Hematopoietic multipotent progenitor cell (in vitro differentiated cells): ENCODE measurements around the gene COL13A1. TPM values are rescaled to one million over a fixed set of nuclear protein-coding genes. Genes with fewer than 3 reads are reported as not detected.
A peak's percentile ranks its signal among the peaks of the same experiment; 100 is the strongest.

Source experiments
- DNase-seq, 3 donors: peaks; one replicate each; pipeline ENCODE4 v3.0.0-alpha.2; 2011 to 2015; ENCODE audit warnings: low read depth in 2 of 3, low spot score in 2 of 3
- total RNA-seq: library from RNA; depleted of rRNA; stranded (reverse); fragments of >200 nt; gene quantifications from one replicate; pipeline ENCODE4 v1.2.3, GENCODE V29; 2012

Gene COL13A1
- total RNA-seq, 1 donor: under 0.01 TPM

GRCh38 chr10:69936091-69936490, 134.4 kb downstream of the COL13A1 start:
- peak in 2 of 3 donors; percentile 36 to 57 for DNase-seq

DNA sequence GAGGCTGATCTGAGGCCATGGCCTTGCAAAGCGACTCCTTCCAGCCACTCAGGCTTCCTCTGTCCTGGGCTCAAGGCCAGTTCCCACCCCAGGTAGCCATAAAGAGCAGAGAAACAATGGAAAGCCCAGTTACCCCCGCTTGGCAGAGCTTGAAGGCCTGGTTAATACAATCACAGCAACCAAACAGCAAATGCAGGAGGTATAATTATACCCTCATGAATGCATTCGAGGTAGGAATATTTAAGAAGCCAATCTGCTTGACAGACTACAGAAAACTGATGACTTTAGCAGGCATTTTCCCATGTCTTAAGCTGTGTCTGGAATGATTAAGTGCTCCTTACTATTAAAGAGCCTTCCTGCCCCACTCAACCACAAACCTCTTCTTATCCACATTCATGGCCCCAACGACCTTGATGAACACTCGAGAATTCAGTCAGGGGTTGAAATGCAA, 136.9 kb downstream of the COL13A1 start:
- DNase-seq: no peak

DNA sequence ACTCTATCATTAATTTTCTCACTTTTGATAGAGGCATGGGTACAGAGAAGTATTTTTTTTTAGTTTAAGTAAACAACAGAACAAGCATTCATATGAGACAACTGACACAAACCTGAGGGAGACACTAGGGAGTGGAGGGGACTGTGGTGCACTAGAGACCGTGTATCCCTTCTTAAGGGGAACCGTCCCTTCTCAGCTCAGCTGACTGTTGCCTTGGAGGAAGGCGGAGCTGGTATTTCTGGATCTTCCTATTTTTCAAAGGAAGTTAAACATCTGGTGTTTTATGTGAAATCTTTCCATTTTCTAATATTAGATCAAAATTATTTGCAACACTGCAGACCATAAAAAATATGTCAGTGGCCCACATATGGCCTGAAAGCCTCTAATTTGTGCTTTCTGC, 137.4 kb downstream of the COL13A1 start:
- DNase-seq: no peak

GRCh38 chr10:69939481-69939880, 137.8 kb downstream of the COL13A1 start:
- DNase-seq: no peak

DNA sequence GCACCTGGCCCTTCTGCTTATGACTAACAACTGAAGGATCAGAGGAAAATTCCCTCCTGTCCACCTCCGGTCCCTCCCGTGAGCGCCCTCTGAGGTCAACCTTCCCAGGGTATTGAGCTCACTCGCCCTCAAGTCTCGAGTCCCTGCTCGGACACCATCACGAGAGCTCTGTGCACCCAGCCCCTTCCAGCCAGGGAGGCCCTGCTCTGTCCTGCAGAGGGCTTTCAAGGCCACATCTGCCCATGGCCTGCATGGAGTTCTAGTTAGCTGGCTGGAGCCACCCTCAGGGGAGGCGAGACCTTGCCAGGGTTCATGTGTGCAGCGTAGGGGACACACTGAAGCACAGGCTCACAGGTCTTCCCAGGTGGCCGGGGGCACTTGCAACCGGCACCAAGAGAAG, 140.0 kb downstream of the COL13A1 start:
- DNase-seq: no peak

- DNase-seq: no peak
These were observed 141.7 kb downstream of the COL13A1 start for GRCh38 chr10:69943292-69943820.

DNA sequence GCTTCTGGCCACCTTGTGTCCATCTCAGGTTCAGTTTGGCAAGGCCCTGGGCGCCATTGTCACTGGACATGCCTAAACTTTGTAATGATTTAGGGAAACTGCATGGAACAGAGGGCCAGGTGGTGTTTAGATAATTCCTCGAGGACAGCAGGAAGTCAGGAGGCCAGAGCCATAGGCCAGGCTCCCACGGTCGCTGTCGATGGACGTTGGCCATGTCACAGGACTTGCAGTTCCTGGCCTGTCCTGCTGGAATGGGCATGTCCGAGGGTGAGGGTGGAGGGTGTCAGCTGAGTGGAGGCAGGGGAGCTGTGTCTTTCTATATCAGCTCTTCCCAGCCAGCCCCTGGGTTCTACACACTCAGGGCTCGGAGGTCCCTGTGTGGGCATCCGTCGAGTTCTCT, 143.1 kb downstream of the COL13A1 start:
- no peak for DNase-seq

DNA sequence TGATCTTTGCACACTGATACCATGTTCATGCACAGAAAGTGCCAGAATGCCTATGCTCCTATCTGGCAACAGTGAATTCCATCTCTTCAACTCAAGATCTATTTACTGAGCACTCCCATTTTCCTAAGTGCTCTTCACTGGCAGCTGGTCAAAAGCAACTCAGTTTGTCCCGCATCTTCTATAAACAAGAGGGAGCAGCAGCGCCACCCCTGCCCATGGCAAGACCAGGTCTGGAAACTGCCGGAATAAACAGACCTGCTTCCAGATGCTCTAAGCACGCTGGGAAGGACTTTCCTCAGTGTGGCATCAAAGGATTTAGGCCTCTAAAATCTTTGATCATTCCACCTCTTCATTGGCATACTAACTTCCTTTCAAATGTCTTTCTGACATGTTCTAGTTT, 146.6 kb downstream of the COL13A1 start:
- DNase-seq: no peak

DNA sequence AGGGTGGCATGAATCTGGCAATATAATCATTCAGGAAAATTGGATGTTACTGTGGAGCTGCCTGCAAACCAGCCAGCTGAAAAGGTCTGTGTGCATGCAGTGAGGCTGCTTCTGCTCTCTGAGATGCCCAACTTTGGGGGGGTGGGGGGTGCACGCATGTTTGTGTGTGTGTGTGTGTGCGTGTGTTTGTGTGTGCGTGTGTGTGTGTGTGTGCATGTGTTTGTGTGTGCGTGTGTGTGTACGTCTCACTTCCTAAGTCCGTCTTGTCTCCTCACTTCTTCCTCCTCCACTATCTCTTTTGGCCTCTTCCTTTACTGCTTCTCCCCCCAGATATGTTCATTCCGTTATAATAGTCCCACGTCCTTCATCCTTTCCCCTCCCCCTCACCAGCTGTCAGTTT, 148.1 kb downstream of the COL13A1 start:
- no peak for DNase-seq

DNA sequence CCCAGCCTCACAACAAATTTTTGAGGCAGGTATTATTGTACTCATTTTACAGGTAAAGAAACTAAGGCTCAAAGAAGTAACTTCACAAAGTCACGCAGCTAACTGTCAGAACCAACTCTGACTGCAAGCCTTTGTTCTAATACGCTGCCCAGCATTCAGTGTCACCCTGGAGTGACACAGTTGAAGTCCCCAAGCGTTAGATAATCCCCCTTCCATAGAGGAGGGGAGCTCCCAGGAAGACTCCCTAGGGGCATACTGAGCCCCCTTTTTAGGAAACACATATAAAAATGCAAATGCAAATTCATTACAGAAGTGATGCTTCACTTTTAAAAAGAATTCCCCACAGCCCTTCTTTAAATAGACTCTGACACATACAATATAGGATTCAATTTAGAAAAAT, 150.0 kb downstream of the COL13A1 start:
- no peak for DNase-seq

DNA sequence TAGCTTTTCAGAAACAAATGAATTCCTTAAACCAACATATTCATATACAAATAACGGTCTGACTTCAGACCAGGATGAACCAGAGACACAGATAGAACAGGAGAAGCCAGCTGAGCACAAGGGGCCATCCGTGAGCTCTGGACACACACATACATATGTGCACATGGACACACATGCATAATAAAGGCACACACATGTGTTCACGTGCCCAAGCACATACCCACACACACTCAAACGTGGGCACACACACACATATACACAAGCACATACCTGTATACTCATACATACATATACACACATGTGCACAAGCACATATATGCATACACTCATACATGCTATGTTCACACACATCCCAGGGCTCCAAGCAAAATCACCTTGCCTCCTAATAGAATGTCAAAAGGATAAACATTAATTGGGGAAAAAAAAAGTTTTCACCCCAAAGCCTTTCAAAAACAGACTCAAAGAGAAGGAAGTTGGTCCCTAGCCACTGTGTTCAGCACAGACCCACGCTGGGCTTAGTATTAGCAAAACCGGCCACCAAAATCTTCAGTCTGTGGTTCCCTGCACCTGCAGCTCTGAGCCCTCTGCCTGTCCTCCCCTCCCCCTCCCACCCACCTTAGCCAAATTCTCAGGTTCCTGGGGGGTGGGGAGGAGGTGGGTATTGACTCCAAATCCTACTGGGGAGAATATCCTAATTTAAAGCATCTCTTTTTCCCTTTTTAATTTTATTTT, 150.5 kb downstream of the COL13A1 start:
- no peak for DNase-seq

DNA sequence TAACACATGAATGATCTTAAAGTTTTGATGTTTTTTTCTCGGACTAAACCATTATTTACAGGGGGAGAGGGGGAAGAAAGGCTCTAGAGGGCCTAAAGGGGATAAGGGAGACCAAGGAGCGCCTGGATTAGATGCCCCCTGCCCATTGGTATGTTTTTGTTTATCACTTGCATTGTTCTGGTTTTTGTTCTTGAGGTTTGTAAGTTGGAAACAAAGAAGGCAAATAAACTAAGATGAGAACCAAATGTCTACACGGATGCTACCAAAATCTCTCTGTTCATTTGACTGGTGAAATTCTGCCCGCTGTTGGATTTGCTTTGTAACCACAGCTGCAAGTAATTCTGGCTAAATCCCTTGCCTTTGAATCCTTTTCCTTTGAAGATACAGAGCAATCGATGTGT, 151.1 kb downstream of the COL13A1 start:
- no peak for DNase-seq

- no peak for DNase-seq
These were observed 152.1 kb downstream of the COL13A1 start for GRCh38 chr10:69953851-69954250.

GRCh38 chr10:69955211-69955805, 153.6 kb downstream of the COL13A1 start:
- DNase-seq: no peak

GRCh38 chr10:69955897-69956740, 154.4 kb downstream of the COL13A1 start:
- DNase-seq: no peak

- DNase-seq: no peak
These were observed 155.1 kb downstream of the COL13A1 start for GRCh38 chr10:69956741-69957230.

DNA sequence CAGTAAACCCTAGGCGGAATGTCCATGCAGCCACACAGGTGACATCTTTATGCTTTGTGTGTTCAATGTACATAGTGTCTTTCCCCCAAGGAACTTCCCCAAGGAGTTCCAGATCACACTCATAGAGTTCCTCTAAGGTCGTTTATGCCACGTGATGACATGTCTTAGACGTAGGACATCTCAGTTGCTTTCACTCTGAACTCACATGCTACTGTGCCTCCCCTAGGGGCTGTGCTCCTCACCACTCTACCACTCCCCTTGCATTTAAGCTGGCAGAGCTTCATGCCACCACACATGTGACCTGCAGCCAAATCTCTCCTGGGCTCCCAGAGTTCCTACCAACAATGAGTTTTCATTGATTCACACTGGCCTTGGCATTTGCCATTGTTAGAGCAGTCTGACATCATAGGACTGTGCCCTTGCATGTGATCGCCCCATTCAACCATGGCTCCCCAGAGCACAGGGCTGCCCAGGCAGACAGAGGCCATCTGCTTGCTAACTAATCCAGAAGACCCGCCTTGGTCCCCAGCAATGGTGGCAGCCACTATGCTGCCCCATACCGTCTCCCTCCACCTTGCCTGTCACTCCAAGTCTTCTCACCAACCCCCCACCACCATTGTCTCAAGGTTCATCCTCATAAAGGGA, 155.7 kb downstream of the COL13A1 start:
- DNase-seq: no peak

- peak in 2 of 3 donors; percentile 22 to 60 for DNase-seq
These were observed 156.3 kb downstream of the COL13A1 start for GRCh38 chr10:69957886-69958555.

GRCh38 chr10:69958556-69958902, 156.8 kb downstream of the COL13A1 start:
- DNase-seq: no peak

GRCh38 chr10:69959911-69960310, 158.2 kb downstream of the COL13A1 start:
- peak in 2 of 3 donors; percentile 37 to 84 for DNase-seq
